HepG2 (cell line): ENCODE data around the gene OSBPL5. TPM values are rescaled to one million over a fixed set of nuclear protein-coding genes. Genes with fewer than 3 reads are reported as not detected.

Source experiments
- ATAC-seq: fragments of 200-7000 bp; cut with Tn5 transposase; 3 replicates; pipeline ENCODE4 v1.9.1; 2020; ENCODE audit warnings: mild to moderate bottlenecking, moderate library complexity
- BruUV-seq: library from RNA; stranded (reverse); fragments of 400-500 nt; replicated peaks from 2 replicates; lab custom pipeline; 2021; lab: Mats Ljungman, UMichigan
- CTCF ChIA-PET: fragments of 300-600 bp; formaldehyde crosslinking; extraction: SDS; loops from one replicate; lab custom pipeline; 2021; ENCODE audit warnings: low total read pairs, inconsistent platforms, low intra/inter-chr PET ratio; lab: Yijun Ruan, JAX
- POLR2A ChIA-PET: fragments of 350-600 bp; sonication (Branson Sonifier 250); formaldehyde crosslinking; loops from one replicate; lab custom pipeline; 2020; ENCODE audit warnings: antibody characterized with exemption, inconsistent platforms; lab: Yijun Ruan, JAX
- DNase-seq: peaks from one replicate; pipeline ENCODE4 v3.0.0-alpha.2; 2015; ENCODE audit warnings: low spot score
- FAIRE-seq: peaks from 3 replicates; lab custom pipeline; 2011; peaks lifted over from hg19 to GRCh38; lab: Jason Lieb, UNC
- H2AFZ ChIP-seq: one replicate; pipeline ENCODE4 v1.6.1; 2011; ENCODE audit warnings: low read length, inconsistent platforms
- H3K27ac ChIP-seq: fragments of 300-600 bp; 3 replicates; pipeline ENCODE4 v1.8.0; 2011; ENCODE audit warnings: mixed run types, mild to moderate bottlenecking, mixed read lengths, low read length, inconsistent platforms; ENCODE audit not compliant: insufficient read depth; ENCODE audit errors: extremely low read length
- H3K27me3 ChIP-seq, 2 experiments: fragments of 200-600 bp in 1 of 2; 2 replicates in 1 of 2; 3 replicates in 1 of 2; pipeline versions ENCODE4 v1.6.0 to v1.8.0; 2011; ENCODE audit warnings: low read length in 2 of 2, mild to moderate bottlenecking in 2 of 2, moderate library complexity in 2 of 2, inconsistent platforms in 1 of 2; ENCODE audit not compliant: insufficient read depth in 2 of 2, control insufficient read depth in 1 of 2
- H3K36me3 ChIP-seq, 2 experiments: fragments of 200-600 bp in 1 of 2; replicated peaks in 1 of 2; 2 replicates in 1 of 2; 3 replicates in 1 of 2; pipeline versions ENCODE4 v1.5.1 to v1.8.0; 2011; ENCODE audit warnings: low read length in 2 of 2, inconsistent platforms in 1 of 2; ENCODE audit not compliant: insufficient read depth in 2 of 2, control insufficient read depth in 1 of 2
- H3K4me1 ChIP-seq: 2 replicates; pipeline ENCODE4 v1.5.1; 2012; ENCODE audit warnings: low read length, inconsistent platforms; ENCODE audit not compliant: insufficient read depth
- H3K4me2 ChIP-seq: 2 replicates; pipeline ENCODE4 v1.6.0; 2011; ENCODE audit warnings: low read depth, low read length, inconsistent platforms
- H3K4me3 ChIP-seq, 3 experiments: fragments of 200-600 bp in 1 of 3; sonication (generic), shearing (Covaris generic) in 1 of 3; replicated peaks in 1 of 3; 2 replicates each; pipeline ENCODE4 v1.5.1; 2011 to 2016; ENCODE audit warnings: low read length in 3 of 3, inconsistent platforms in 2 of 3, low read depth in 2 of 3, mild to moderate bottlenecking in 2 of 3, control low read depth in 1 of 3, mixed read lengths in 1 of 3; ENCODE audit not compliant: insufficient read depth in 1 of 3
- H3K79me2 ChIP-seq: one replicate; pipeline ENCODE4 v1.6.1; 2011; ENCODE audit warnings: low read length, inconsistent platforms; ENCODE audit not compliant: insufficient read depth
- H3K9ac ChIP-seq: 2 replicates; pipeline ENCODE4 v1.6.0; 2011; ENCODE audit warnings: mild to moderate bottlenecking, low read depth, low read length, inconsistent platforms; ENCODE audit not compliant: insufficient read depth
- H3K9me3 ChIP-seq: 2 replicates; pipeline ENCODE4 v1.5.1; 2012; ENCODE audit warnings: mild to moderate bottlenecking, low read length
- H4K20me1 ChIP-seq: 2 replicates; pipeline ENCODE4 v1.6.0; 2011; ENCODE audit warnings: inconsistent platforms, mild to moderate bottlenecking, low read length, moderate library complexity; ENCODE audit not compliant: insufficient read depth
- ETV6 ChIP-seq: sonication (generic); formaldehyde crosslinking; conservative IDR thresholded peaks from 2 replicates; pipeline ENCODE4 v1.4.0; 2020; ENCODE audit warnings: missing genetic modification reagents
- LCORL ChIP-seq, 2 experiments: fragments of 450-650 bp in 1 of 2; sonication (generic) in 1 of 2; formaldehyde crosslinking in 1 of 2; IDR thresholded peaks; 2 replicates each; pipeline versions ENCODE4 v1.5.0 to v1.6.1; 2017 to 2020; ENCODE audit warnings: antibody characterized with exemption in 1 of 2, missing genetic modification reagents in 1 of 2
- NFYB ChIP-seq: sonication (generic); formaldehyde crosslinking; IDR thresholded peaks from 2 replicates; pipeline ENCODE4 v1.4.0; 2020; ENCODE audit warnings: missing genetic modification reagents
- NR2F1 ChIP-seq, 2 experiments: fragments of 450-650 bp in 1 of 2; formaldehyde crosslinking in 1 of 2; IDR thresholded peaks; 2 replicates each; pipeline versions ENCODE4 v1.5.0 to v1.6.1; 2016 to 2020; ENCODE audit warnings: mild to moderate bottlenecking in 1 of 2, missing compliant biosample characterization in 1 of 2, missing genetic modification reagents in 1 of 2, moderate library complexity in 1 of 2
- PLSCR1 ChIP-seq: sonication (generic); formaldehyde crosslinking; IDR thresholded peaks from 2 replicates; pipeline ENCODE4 v1.5.0; 2020; ENCODE audit warnings: missing genetic modification reagents, mild to moderate bottlenecking, borderline replicate concordance
- PTBP1 ChIP-seq: fragments of 200-400 bp; formaldehyde crosslinking; IDR thresholded peaks from 2 replicates; pipeline ENCODE4 v1.6.1; 2018; ENCODE audit warnings: low read length, low read depth; ENCODE audit not compliant: poor library complexity, severe bottlenecking
- ZMYM3 ChIP-seq: sonication (generic); formaldehyde crosslinking; IDR thresholded peaks from 2 replicates; pipeline ENCODE4 v1.5.1; 2020; ENCODE audit warnings: mild to moderate bottlenecking, missing genetic modification reagents
- ZNF446 ChIP-seq: sonication (generic); formaldehyde crosslinking; IDR thresholded peaks from 2 replicates; pipeline ENCODE4 v1.5.0; 2020; ENCODE audit warnings: mild to moderate bottlenecking, missing genetic modification reagents
- ZNF672 ChIP-seq: sonication (generic); formaldehyde crosslinking; IDR thresholded peaks from 2 replicates; pipeline ENCODE4 v1.8.1; 2022; ENCODE audit warnings: missing genetic modification reagents
- ZNF768 ChIP-seq: sonication (generic); formaldehyde crosslinking; IDR thresholded peaks from 2 replicates; pipeline ENCODE4 v1.4.0; 2020; ENCODE audit warnings: missing genetic modification reagents
- ZNF782 ChIP-seq: sonication (generic); formaldehyde crosslinking; IDR thresholded peaks from 2 replicates; pipeline ENCODE4 v1.4.0; 2020; ENCODE audit warnings: missing genetic modification reagents, mild to moderate bottlenecking, borderline replicate concordance
- ZNF879 ChIP-seq: sonication (generic); formaldehyde crosslinking; IDR thresholded peaks from 2 replicates; pipeline ENCODE4 v1.8.1; 2023; ENCODE audit warnings: missing genetic modification reagents
- WGBS: methylation state at CpG from one replicate; pipeline ENCODE4 v1.1.6; 2017; ENCODE audit warnings: low lambda C conversion rate; 5-methylcytosine and 5-hydroxymethylcytosine counted together
- in situ Hi-C: cut with HindIII; loops from 2 replicates; pipeline ENCODE4 v1.10.0; 2017; ENCODE audit warnings: low pct_unique_long_range_greater_than_20kb; ENCODE audit not compliant: extremely low pct_ligation_motif_present
- intact Hi-C: fragments of 100-400 bp; cut with micrococcal nuclease; formaldehyde crosslinking; loops from one replicate; pipeline ENCODE4 v1.10.0; 2022; ENCODE audit not compliant: unreplicated experiment
- polyA plus RNA-seq, 8 experiments: library from polyadenylated mRNA; depleted of rRNA in 3 of 8; stranded (reverse) in 7 of 8; unstranded in 1 of 8; fragments of >200 nt; fragmentation: Illumina TruSeq in 4 of 8; extraction: Trizol in 4 of 8; gene quantifications; 2 replicates each; pipeline versions ENCODE4 v1.2.1 to v1.2.3, GENCODE V29; 2011 to 2016; ENCODE audit warnings: low read depth in 4 of 8, missing spikeins in 1 of 8, mixed read lengths in 1 of 8; ENCODE audit not compliant: insufficient read depth in 1 of 8
- total RNA-seq, 5 experiments: library from RNA; depleted of rRNA; stranded (reverse); fragments of >200 nt; fragmentation: Illumina TruSeq; extraction: Trizol; gene quantifications; 2 replicates each; pipeline ENCODE4 v1.2.3, GENCODE V29; 2016; ENCODE audit warnings: low read depth in 1 of 5

The OSBPL5 gene
- total and polyA plus RNA-seq, 2 of the 13 experiments (the other 11 are each of a cell fraction or from before 2014, with no cell fraction given) = not detected

GRCh38 chr11:3104961-3105790, 59.9 kb downstream of the OSBPL5 start:
- BruUV-seq = no TSS peak
- H3K4me3 ChIP-seq = no peak overlapping the region
- ChIA-PET POLR2A (no interaction called here), CTCF (no interaction called here)
- ATAC-seq = no peak
- TF ChIP-seq NFYB (CRISPR knock-in tag) (no peak), ZNF768 (CRISPR knock-in tag) (peak; percentile 77; the same call in 1 of the 2 replicates)
- FAIRE-seq = no peak
- peaks cover 20 to 75% of the 10 kb centered on the region in 2 experiments for H3K27me3 ChIP-seq
- no peak for DNase-seq
- H3K9me3 ChIP-seq = no peaks in the 10 kb centered on the region
- in situ Hi-C loops (loop anchor here (10.0 kb wide), 1 partner anchor 110 kb away; the partner anchor contains the start of gene MRGPRG), intact Hi-C loops (no loop called here)
- no peaks in the 10 kb centered on the region for H3K36me3 ChIP-seq
- no peak overlapping the region for H3K27ac ChIP-seq
- H2AFZ ChIP-seq = no peak overlapping the region
- H3K9ac ChIP-seq = no peak overlapping the region
- H4K20me1 ChIP-seq = no peaks in the 10 kb centered on the region
- H3K4me2 ChIP-seq = no peak overlapping the region
- no peaks in the 10 kb centered on the region for H3K79me2 ChIP-seq
- H3K4me1 ChIP-seq = no peaks in the 10 kb centered on the region
- 17% methylated on average over 14 of the region's 23 CpGs for WGBS

- Histone ChIP-seq H3K27ac (no peak overlapping the region), H3K36me3 (no peaks in the 10 kb centered on the region), H3K79me2 (no peaks in the 10 kb centered on the region), H2AFZ (no peak overlapping the region), H3K4me3 (no peak overlapping the region), H4K20me1 (no peaks in the 10 kb centered on the region), H3K9ac (no peak overlapping the region), H3K27me3 (peaks cover 22 to 80% of the 10 kb centered on the region in 2 experiments), H3K4me1 (no peaks in the 10 kb centered on the region), H3K4me2 (no peak overlapping the region), H3K9me3 (no peaks in the 10 kb centered on the region)
- BruUV-seq = no TSS peak
- CTCF ChIA-PET = no interaction called here
- 35% methylated on average over 14 of the region's 22 CpGs for WGBS
- FAIRE-seq (no peak), ATAC-seq (no peak), DNase-seq (no peak)
- in situ Hi-C loops = loop anchor here (10.0 kb wide), 1 partner anchor 111 kb away; the partner anchor contains the start of gene MRGPRG
- no peak for TF ChIP-seq ZNF672 (CRISPR knock-in tag)
- TF ChIP-seq ZMYM3 (CRISPR knock-in tag) = no peak
- TF ChIP-seq LCORL (IDR thresholded peaks at IDR 0.05) = no peak
- TF ChIP-seq LCORL (CRISPR knock-in tag; IDR thresholded peaks at IDR 0.05) = no peak
- TF ChIP-seq ZNF782 (CRISPR knock-in tag) = no peak
- TF ChIP-seq ZNF446 (CRISPR knock-in tag) = no peak
- TF ChIP-seq ZNF879 (CRISPR knock-in tag) = no peak
- no peak for TF ChIP-seq NR2F1 (CRISPR knock-in tag; IDR thresholded peaks at IDR 0.05)
- no peak for TF ChIP-seq PTBP1
- no peak for TF ChIP-seq ETV6 (CRISPR knock-in tag)
- TF ChIP-seq PLSCR1 (CRISPR knock-in tag) = no peak
- intact Hi-C loops = no loop called here
- POLR2A ChIA-PET = no interaction called here
These were observed 60.9 kb downstream of the OSBPL5 start for GRCh38 chr11:3104051-3104714.
